ENCODE measurements around the gene IL17RD. TPM values are rescaled to one million over a fixed set of nuclear protein-coding genes. Genes with fewer than 3 reads are reported as not detected.

IL17RD gene
- total RNA-seq, 4 donors from 2014 or later = 2.9 to 5.9 (median 5.4) TPM

- no peak for DNase-seq (ENCODE audit: low spot score in 2 of 2)
- no peak overlapping the region for H3K4me3 ChIP-seq (ENCODE audit: low read depth, poor library complexity, severe bottlenecking)
- intact Hi-C loops (cut with DNase I; ENCODE audit: low total_unique reads) = no loop called here
- WGBS, 2 donors = 79 to 85% methylated on average over 14 of the region's 14 CpGs
- TF ChIP-seq CTCF (IDR thresholded peaks at IDR 0.05) (no peak), POLR2A (IDR thresholded peaks at IDR 0.05) (no peak)
Measured at GRCh38 chr3:57110798-57111197, 54.4 kb downstream of the IL17RD start.

- WGBS, 2 donors = 71 to 89% methylated on average over 4 of the region's 4 CpGs
- no peak for DNase-seq (ENCODE audit: low spot score in 2 of 2)
- no peak overlapping the region for H3K4me3 ChIP-seq (ENCODE audit: low read depth, poor library complexity, severe bottlenecking)
- intact Hi-C loops (cut with DNase I; ENCODE audit: low total_unique reads) = no loop called here
- no peak for TF ChIP-seq CTCF (IDR thresholded peaks at IDR 0.05)
Measured at GRCh38 chr3:57110214-57110613, 54.9 kb downstream of the IL17RD start.

- no peak for DNase-seq (ENCODE audit: low spot score in 2 of 2)
- intact Hi-C loops (cut with DNase I; ENCODE audit: low total_unique reads) = no loop called here
- TF ChIP-seq CTCF (IDR thresholded peaks at IDR 0.05) = no peak
- TF ChIP-seq POLR2A (IDR thresholded peaks at IDR 0.05) = no peak
- WGBS, 2 donors = 88% methylated on average over 15 of the region's 15 CpGs
- no peak overlapping the region for H3K4me3 ChIP-seq (ENCODE audit: low read depth, poor library complexity, severe bottlenecking)
Measured at GRCh38 chr3:57109437-57110199, 55.5 kb downstream of the IL17RD start.

GRCh38 chr3:57108684-57109083 is 56.5 kb downstream of the IL17RD start:
- no peak for DNase-seq (ENCODE audit: low spot score in 2 of 2)
- 97 to 98% methylated on average over 8 of the region's 8 CpGs for WGBS, 2 donors
- intact Hi-C loops (cut with DNase I; ENCODE audit: low total_unique reads) = no loop called here

GRCh38 chr3:57105585-57105984 is 59.6 kb downstream of the IL17RD start:
- intact Hi-C loops (cut with DNase I; ENCODE audit: low total_unique reads) = no loop called here
- no peak for DNase-seq (ENCODE audit: low spot score in 2 of 2)
- no peak for TF ChIP-seq CTCF (IDR thresholded peaks at IDR 0.05)
- TF ChIP-seq POLR2A (IDR thresholded peaks at IDR 0.05) = no peak
- H3K4me3 ChIP-seq (ENCODE audit: low read depth, poor library complexity, severe bottlenecking) = no peak overlapping the region
- WGBS, 2 donors = 97 to 98% methylated on average over 9 of the region's 9 CpGs

More at GRCh38 chr3:57108684-57109083, 56.5 kb downstream of the IL17RD start:
- TF ChIP-seq CTCF (IDR thresholded peaks at IDR 0.05) = no peak
- no peak for TF ChIP-seq POLR2A (IDR thresholded peaks at IDR 0.05)
- no peak overlapping the region for H3K4me3 ChIP-seq (ENCODE audit: low read depth, poor library complexity, severe bottlenecking)
